Posterior cingulate gyrus (tissue), 11 donors: ENCODE measurements around the gene ABHD17C.

Source experiments
- DNase-seq, 10 donors: peaks; one replicate each; pipeline versions ENCODE4 v3.0.0 to v3.0.0-alpha.2; 2020 to 2021; ENCODE audit warnings: mixed read lengths in 3 of 10
- intact Hi-C: fragments of 100-400 bp; cut with DNase I; formaldehyde crosslinking; loops from one replicate; pipeline ENCODE4 v1.15.1; 2023

The ABHD17C gene

DNA sequence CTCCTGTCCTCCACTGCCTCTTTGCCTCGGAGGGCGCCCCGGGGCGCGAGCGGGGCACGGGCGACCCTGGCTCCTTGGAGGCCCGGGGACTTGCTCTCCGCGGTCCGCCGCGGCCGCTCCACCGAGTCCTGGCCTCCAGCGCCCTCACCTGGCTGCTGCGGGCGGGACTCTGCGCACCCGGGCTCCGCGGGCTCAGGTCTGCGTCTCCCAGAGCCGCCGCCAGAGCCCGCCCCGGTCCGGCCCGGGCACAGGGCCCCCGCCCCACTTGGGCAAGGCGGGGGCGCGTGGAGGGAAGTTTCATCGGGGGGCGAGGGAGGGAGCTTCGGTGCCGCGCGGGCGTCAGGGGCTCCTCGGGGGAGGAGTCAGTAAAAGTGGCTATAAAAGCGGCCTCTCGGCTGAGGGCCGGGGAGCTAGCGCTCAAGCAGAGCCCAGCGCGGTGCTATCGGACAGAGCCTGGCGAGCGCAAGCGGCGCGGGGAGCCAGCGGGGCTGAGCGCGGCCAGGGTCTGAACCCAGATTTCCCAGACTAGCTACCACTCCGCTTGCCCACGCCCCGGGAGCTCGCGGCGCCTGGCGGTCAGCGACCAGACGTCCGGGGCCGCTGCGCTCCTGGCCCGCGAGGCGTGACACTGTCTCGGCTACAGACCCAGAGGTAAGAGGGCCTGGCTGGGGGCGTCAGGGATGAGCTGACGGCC, 84.0 kb downstream of the ABHD17C start, which contains the start of gene CEMIP:
CEMIP (plus strand) TSS at position 407 of the 694 bp plus-strand sequence. CDS start 94,510 bp downstream, outside the sequence.
- intact Hi-C loops = loop anchor here (2.0 to 10.0 kb wide), 2 partner anchors 84 to 192 kb away; partner anchors contain the start of gene ABHD17C
- DNase-seq = peak; percentile 44 to 97 (median 78)

DNA sequence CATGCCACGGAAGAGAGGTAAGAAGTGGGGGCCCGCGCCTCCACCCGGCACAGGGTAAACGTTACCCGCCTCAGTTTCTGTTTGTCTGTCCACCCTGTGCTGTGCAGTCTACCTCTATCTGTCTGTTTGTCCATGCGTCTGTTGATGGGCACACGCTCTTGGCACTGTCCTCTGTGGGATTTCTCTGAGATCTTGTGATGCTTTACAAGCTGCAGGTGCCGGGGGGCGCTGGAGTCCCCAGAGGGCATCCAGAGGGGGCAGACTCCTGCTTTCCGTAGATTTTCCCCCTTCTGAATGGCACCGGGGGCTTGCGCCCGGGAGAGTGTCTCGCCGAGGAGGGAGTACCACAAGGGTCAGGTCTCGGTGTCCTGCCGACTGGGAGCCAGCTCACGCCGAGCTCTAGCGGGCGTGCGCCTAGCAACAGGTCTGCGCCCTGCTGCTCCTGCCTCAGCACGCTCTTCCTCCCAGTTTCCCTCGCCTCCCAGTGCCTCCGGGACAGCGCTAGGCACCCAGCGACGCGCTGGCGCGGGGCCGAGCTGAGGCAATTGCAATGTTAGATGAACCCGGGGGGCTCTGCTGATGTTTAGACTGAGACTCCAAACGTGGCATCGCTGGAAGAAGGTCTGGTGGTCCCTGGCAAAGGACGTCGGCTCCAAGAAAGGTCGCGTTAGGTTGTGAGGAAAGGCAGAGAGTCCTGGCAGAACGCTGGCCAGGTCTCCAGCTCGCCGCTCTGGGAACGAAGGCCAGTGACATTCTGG, 84.7 kb downstream of the ABHD17C start:
- intact Hi-C loops = loop anchor here (2.0 to 10.0 kb wide), 2 partner anchors 85 to 191 kb away; partner anchors contain the start of gene ABHD17C
- peak in 5 of 10 donors; percentile 9 to 86 (median 26) for DNase-seq

DNA sequence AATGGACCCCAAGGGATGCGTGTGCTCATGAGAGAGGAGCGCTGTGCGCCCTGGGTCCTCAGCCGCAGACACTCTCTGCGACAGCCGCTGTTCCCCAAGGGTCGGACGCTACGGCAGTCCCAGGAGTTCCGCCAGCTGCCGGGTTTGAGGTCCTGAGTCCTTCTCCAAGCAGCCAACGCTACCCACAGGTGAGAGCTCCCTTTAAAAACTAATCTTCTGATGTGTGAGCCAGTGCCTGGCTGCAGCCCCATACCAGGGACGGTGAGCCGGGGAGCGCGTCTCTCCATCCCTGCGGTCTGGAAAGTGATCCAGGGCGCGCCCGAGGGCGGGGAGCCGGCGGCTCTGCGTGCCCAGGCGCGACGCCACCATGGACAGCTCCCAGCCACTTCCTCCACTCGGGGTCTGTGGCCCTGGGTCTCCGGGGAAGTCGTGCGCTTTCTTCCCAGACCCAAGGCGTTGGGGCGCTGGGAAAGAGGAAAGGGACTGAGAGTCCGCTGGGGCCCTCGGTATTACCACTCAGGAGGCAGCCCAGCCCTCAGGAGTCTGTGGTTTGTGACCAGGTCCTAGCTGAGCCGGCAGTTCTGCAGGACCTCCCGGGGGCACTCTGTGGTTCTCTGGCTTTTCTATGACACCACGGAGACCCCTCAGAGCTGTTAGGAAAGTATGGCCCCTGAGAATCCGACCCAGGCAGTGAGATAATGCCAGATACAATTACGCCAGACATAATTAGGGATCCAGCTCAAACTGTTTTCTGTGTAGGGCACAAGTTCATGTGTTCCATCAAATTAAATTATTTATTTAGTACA, 85.5 kb downstream of the ABHD17C start:
- intact Hi-C loops = no loop called here
- peak in 4 of 10 donors; percentile 17 to 86 (median 27) for DNase-seq

DNA sequence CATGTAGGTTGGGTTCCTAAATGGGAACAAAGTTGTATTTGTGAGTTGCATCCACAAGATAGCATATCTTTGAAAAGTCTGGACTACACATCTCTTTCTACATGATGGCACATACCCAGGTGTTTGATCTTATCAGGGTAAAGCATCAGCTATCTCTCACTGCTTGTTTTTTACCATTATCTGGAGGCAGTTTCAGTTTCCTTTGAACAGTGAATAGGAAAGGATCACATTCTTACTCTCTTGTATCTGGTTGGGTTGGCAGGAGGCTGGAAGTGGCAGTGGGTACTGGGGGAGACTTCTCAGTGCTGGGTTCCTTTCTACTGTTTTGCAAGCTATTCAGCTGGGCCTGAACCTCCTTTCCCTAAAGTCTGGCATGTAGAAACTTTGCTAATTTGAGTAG, 88.2 kb downstream of the ABHD17C start:
- DNase-seq = no peak
- intact Hi-C loops = no loop called here

DNA sequence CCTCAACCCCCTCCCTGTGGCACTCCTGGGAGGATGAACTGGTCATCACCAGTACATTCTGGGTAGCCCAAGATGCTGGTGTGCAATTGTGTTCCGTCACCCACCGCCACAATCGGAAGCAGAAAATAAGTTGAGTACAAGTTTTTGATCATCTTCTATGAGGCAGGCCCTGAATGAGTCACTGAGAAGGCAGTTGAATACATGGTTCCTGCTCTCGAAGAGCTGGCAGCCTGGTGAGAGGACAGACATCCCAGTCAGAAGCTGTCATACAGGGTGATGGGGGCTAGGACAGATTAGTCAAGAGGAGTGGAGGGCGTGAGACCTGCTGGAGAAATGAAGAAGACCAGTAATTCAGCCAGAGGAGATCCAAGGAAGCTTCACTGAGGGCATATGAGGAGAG, 90.2 kb downstream of the ABHD17C start:
- intact Hi-C loops = no loop called here
- no peak for DNase-seq

DNA sequence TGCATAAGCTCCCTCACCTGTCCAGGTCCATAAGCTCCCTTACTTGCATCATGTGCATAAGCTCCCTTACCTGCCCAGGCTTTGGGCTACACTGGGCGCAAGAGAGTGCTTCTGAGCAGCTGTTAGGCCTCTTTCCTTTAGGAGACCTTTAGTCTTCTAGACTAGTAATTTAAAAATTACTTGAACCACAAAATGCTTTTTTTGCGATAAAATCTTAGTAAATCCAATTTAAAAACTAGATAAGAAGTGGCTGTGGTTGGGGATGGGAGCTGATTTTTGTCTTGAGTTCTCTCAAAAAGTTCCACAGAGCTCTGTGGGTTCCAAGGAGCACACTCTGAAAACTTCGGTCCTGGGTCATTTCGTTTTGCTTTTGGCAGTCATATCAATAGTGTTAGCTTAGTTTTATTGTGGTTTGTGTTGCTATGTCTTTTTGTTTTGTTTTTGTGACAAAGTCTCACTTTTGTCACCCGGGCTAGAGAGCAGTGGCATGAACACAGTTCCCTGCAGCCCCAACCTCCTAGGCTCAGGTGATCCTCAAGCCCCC, 90.8 kb downstream of the ABHD17C start:
- no peak for DNase-seq
- intact Hi-C loops = no loop called here

DNA sequence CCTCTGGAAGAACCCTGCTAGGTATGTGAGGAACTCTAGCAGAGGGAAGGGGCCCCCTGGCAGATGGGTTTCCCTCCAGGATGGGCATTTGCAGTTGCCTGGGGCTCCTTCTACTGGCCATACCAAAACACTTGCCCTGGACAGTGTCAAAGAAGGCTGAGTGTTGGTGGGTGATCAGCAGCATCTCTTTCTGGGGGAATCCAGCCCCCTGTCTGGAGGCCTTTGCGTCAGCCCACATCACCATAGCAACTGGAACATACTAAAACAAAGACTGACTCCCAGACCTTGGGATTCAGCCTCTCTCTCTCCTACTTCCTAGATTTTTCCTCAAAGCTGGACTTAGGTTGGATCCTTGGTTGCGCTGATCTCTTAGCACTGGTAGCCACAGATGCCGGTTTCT, 92.2 kb downstream of the ABHD17C start:
- intact Hi-C loops = no loop called here

DNA sequence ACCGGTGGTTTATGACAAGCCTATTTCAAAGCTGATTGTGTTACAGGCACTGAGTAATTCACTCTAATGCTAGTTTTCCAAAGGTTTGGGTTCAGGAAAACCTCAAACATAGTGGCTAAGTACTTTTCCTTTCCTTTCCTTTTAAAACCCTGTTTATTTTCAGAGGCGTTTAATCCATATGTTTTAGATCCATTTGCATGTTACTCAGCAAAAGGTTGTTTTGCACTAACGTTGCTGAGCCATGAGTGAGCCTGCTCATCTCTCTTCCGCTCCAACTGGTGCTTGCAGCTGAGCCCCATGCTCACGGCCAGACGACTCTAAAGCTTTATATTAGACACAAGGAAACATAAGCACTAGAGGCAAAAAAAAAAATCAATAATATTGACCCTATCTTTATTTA, 93.4 kb downstream of the ABHD17C start:
- intact Hi-C loops = no loop called here
- DNase-seq = peak in 3 of 10 donors; percentile 33 to 88 (median 87)

More for the DNA sequence above, 92.2 kb downstream of the ABHD17C start:
- no peak for DNase-seq

DNA sequence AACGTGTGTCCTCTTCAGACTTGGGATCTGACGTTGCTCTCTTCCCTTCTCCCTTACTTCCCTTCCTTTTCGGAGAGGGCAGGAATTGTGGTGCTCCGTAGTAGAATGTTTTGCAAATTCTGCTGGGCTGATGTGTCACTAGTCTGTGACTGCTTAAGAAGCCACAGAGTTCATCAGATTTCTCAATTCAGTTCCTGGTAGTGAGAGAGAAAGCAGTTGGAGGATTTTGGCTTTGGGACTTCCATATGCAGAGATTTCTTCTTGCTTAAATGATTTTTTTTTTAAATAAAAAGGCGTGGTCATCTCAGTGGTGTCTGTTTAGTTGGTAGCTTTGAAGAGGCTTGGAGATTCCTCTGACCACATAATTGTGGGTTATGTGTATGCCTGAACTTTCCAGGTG, 94.2 kb downstream of the ABHD17C start:
- intact Hi-C loops = no loop called here

DNA sequence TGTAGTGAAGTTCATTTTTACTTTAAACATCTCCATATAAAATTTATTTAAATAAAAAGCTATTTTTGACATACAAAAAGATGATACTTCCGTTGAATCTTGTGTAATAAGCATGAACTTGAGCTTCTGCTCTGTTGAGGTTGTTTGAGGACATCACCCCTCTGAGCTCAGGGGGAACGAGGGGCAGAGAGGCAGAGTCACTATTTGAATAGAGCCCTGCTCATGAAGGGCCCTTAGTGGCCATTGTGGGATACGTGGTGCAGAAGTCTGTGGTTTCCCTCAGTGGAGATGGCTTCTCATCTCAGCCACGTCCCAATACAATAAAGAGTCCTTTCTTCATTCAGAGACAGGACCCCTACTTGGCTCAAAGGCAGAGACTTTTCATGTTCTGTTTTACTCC, 94.7 kb downstream of the ABHD17C start:
- DNase-seq = no peak
- intact Hi-C loops = no loop called here

More for the DNA sequence above, 94.2 kb downstream of the ABHD17C start:
- DNase-seq = no peak

DNA sequence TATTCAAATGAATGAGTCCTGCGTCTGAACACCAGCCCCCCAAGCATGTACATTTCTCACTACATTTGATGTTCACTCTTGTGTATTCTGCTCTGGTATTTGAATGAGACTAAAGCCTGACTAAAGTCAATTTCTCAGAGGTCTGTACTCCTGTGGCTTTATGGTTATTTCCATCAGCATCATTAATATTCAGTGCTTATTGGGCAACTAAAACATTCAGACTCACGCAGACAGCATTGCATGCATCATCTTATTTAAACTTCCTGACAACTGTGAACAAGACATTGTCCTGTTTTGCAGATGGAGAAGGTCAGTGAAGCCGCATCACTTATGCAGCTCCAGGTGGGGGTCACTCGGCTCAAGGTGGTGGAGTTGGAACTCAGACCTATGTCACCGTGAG, 95.1 kb downstream of the ABHD17C start:
- DNase-seq = no peak
- intact Hi-C loops = no loop called here

DNA sequence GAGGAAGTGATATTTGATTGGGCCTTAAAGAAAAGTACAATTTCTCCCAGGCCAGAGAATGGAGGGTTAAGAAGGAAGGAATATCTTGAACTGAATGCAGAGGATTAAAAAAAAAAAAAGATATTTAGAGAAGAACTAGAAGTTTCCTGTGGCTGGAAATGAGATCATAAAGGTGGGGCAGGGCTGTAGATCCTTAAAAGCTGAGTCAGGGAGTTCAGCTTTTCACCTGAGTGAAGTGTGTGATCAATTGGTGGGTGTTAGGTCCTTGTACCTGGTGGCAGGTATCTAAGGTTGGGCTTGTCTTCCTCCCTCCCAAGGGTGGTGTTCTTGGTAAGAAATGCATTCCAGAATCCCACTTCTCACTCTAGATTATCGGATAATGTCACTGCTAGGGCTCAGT, 95.9 kb downstream of the ABHD17C start:
- intact Hi-C loops = no loop called here

DNA sequence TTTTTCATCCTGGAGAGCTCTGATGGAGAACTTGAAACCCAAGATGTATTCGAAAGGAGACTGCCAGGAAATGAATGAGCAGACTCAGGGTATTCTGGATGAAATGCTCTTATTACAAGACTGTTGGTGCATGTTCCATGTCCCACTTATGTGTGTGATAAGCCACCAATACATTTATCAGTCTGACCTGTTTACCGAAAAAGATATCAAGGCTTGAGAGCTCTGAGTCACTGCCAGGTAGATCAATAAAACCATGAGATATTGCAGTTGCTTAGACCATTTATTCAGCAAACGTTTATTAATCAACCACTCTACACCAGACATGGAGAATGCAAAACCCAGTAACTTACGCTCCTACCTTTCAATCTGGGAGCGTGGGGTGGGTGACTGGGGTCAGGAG, 101.3 kb downstream of the ABHD17C start:
- intact Hi-C loops = no loop called here
- no peak for DNase-seq

More for the DNA sequence above, 95.9 kb downstream of the ABHD17C start:
- DNase-seq = no peak

DNA sequence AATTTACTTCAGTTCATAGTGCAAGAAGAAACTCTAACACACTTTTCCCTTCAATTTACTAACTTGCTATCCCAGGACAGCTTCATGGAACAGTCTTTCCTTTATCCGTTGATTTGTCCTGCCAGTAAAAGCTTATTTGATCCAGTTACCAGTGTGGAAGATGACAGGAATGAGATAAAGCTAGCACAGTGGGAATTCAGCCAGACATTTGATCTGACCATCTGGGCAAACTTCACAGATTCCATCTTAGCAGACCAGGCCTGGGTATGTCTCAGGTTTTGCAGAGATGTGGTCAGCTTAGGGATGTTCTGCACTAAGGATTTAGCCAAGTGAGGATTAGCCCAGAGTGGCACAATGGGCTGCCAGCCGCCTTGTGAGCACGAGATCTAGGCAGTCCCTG, 103.8 kb downstream of the ABHD17C start:
- intact Hi-C loops = no loop called here
- no peak for DNase-seq

DNA sequence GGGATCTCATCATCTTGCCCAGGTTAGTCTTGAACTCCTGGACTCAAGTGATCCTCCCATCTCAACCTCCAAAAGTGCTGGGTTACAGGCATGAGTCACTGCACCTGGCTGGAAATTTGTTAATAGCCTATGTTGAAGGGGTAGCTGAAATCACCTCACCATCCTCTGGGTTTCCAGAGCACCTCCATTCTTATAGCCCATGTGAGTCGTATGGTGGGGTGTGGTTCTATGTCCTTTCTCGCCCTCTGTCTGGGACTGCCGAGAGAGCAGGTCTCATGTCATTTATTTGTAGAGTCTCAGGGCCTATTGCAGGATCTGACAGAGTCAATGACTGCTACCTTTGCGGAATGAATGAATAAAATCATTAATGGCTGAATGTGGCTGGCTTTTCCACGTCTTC, 105.0 kb downstream of the ABHD17C start:
- DNase-seq = no peak
- intact Hi-C loops = no loop called here

DNA sequence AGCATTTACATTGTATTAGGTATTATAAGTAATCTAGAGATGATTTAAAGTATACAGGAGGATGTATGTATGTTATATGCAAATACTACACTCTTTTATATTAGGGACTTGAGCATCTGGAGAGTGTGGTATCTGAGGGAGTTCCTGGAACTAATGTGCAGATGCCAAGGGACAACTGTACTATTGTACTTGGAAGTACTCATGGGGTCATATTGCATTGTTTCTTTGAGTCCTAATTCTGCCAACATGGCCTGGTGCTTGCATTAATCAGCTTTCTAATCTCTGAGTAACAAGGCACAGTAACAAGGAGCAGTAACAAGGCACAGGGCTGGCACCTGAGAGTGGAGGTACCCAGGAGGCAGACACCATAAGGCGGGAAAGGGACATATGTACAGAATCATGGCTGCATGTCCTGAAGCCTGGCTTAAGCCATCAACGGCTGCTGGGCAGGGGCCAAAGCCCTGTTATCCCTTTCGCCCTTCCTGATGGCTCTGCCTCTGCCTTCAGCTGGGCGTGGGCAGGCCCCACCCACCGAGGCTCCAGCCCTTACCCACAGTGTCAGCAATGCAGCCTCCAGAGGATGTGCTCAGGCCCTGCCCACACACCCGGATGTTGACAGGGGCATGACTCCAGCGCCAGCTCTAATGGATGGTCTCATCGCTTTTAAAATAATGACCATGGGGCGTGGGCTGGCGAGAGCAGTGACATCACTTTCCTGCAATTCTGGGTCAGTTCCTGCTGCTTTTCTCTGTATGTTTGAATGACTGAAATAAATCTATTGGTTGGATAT, 107.0 kb downstream of the ABHD17C start:
- DNase-seq = no peak
- intact Hi-C loops = no loop called here

DNA sequence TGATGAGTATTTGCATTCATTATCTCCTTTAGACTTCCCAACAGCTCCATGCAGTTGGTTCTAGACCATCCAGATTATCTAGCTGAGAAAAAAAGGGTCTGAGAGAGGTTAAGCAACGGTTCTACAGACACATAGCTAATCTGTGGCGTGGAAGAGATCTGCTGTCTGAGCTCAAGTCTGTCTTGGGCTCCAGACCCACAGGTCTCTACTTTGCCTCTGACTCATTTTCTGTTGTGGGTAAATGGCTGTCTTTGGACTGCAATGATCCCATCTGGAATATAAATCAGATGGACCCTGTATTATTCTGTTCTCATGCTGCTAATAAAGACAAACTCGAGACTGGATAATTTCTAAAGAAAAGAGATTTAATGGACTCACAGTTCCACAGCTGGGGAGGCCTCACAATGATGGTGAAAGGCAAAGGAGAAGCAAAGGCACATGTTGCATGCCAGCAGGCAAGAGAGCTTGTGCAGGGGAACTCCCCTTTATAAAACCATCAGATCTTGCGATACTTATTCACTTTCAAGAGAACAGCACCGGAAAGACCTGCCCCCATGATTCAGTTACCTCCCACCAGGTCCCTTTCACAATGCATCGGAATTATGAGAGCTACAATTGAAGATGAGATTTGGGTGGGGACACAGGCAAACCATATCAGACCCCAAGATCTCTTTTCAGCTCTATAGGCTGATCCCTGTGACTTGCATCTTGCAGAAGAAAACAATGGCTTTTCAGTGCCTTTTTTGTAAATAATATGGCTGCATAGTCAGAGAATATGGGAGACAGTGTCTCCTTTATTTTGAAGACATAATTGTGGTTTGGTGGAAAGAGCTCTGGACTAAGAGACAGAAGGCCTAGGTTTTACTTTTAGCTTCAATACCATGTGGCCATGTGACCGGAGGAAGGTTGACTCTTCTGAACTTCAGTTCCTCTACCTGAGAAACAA, 108.7 kb downstream of the ABHD17C start:
- intact Hi-C loops = no loop called here
- no peak for DNase-seq

DNA sequence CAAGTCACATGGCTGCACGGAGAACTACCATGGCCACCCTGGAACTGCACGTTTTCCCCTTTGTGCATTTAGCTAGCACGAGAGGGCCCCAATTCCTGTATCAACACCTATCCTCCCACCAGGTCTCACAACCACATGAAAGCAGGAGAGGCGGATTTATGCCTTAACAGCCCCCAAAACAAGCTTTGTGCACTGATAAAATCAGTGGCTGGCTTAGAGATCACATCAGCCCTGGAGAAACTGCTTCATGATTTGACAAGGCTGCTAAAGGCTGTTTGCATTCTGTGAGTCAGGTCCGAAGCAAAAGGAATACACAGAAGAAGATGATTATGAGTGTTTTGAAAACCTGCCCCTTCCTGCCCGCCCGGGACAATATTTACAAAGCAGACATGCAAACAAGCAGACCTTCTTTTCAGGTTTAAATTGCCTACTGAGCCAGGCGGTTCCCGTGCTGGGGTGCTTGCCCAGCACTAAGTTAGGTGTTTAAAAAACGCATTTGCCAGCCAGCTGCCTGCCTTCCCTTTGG, 109.9 kb downstream of the ABHD17C start:
- intact Hi-C loops = no loop called here

More for the DNA sequence above, 109.9 kb downstream of the ABHD17C start:
- no peak for DNase-seq
